ENCODE measurements around the gene CDK9. TPM values are rescaled to one million over a fixed set of nuclear protein-coding genes. Genes with fewer than 3 reads are reported as not detected.
"Not testable (repeated sequence)": the region's sequence is repeated elsewhere in the genome, so short reads cannot be mapped to it uniquely, and the experiment has no call there.

The CDK9 gene
- polyA plus RNA-seq, 1 donor (not counting 4 experiments of a cell fraction or from before 2014, with no cell fraction given): 47.8 TPM

- no peaks in the 10 kb centered on the region for H3K9me1 ChIP-seq (ENCODE audit: control insufficient read depth, extremely low read depth, insufficient read depth, low read length)
- no peaks in the 10 kb centered on the region for H3K9me3 ChIP-seq (ENCODE audit: control insufficient read depth, low read depth, low read length)
- no peaks in the 10 kb centered on the region for H3K27me3 ChIP-seq (ENCODE audit: control insufficient read depth, extremely low read depth, insufficient read depth, low read length)
- H3K9ac ChIP-seq (ENCODE audit: control insufficient read depth, extremely low read depth, insufficient read depth, low read length): no peak overlapping the region
- no peak overlapping the region for H3K27ac ChIP-seq (ENCODE audit: control insufficient read depth, insufficient read depth, low read length)
- no peaks in the 10 kb centered on the region for H3K36me3 ChIP-seq (ENCODE audit: control insufficient read depth in 2 of 2, extremely low read depth in 1 of 2, insufficient read depth in 2 of 2, low read length in 2 of 2)
- no peak overlapping the region for H2AFZ ChIP-seq (ENCODE audit: control insufficient read depth, low read length)
- no peak overlapping the region for H3K4me2 ChIP-seq (ENCODE audit: control insufficient read depth, extremely low read depth, insufficient read depth, low read depth, low read length)
- H3K79me2 ChIP-seq (ENCODE audit: control insufficient read depth, insufficient read depth, low read length): no peaks in the 10 kb centered on the region
- FAIRE-seq (no peak), DNase-seq (ENCODE audit: low read depth, low spot score) (no peak)
- peaks cover 2% of the 10 kb centered on the region for H3K4me1 ChIP-seq (ENCODE audit: control insufficient read depth, extremely low read depth, insufficient read depth, low read length)
- H4K20me1 ChIP-seq (ENCODE audit: control insufficient read depth, extremely low read depth, insufficient read depth, low read length): no peaks in the 10 kb centered on the region
- dilution Hi-C loops (cut with MboI; ENCODE audit: extremely low pct_ligation_motif_present, low sequenced_read_pairs): no loop called here
- TF ChIP-seq, protein P1, sequence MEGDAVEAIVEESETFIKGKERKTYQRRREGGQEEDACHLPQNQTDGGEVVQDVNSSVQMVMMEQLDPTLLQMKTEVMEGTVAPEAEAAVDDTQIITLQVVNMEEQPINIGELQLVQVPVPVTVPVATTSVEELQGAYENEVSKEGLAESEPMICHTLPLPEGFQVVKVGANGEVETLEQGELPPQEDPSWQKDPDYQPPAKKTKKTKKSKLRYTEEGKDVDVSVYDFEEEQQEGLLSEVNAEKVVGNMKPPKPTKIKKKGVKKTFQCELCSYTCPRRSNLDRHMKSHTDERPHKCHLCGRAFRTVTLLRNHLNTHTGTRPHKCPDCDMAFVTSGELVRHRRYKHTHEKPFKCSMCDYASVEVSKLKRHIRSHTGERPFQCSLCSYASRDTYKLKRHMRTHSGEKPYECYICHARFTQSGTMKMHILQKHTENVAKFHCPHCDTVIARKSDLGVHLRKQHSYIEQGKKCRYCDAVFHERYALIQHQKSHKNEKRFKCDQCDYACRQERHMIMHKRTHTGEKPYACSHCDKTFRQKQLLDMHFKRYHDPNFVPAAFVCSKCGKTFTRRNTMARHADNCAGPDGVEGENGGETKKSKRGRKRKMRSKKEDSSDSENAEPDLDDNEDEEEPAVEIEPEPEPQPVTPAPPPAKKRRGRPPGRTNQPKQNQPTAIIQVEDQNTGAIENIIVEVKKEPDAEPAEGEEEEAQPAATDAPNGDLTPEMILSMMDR (optimal IDR thresholded peaks at IDR 0.05 in 1 of 3, IDR thresholded peaks at IDR 0.05 in 1 of 3, conservative IDR thresholded peaks at IDR 0.05 in 1 of 3; ENCODE audit: extremely low read depth in 1 of 3, insufficient read depth in 2 of 3, low read length in 3 of 3): no peak
- TF ChIP-seq EZH2 (IDR thresholded peaks at IDR 0.05; ENCODE audit: low read length): no peak
- no peak overlapping the region for H3K4me3 ChIP-seq (ENCODE audit: control insufficient read depth in 2 of 3, extremely low read depth in 1 of 3, insufficient read depth in 2 of 3, low read depth in 1 of 3, low read length in 3 of 3)
Observed at GRCh38 chr9:127780126-127780885, 5.5 kb upstream of the CDK9 start.

DNA sequence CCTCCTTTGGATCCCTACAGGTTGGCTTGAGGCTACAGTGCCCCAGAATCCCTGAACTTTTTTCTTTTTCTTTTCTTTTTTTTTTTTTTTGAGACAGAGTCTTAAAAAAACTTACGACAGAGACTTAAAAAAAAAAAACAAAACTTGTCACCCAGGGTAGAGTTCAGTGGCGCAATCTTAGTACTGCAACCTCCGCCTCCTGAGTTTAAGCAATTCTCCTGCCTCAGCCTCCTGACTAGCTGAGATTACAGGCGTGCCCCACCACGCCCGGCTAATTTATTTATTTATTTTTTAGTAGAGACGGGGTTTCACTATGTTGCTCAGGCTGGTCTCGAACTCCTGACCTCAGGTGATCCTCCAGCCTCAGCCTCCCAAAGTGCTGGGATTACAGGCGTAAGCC is 4.9 kb upstream of the CDK9 start:
- H3K9ac ChIP-seq (ENCODE audit: control insufficient read depth, extremely low read depth, insufficient read depth, low read length); H2AFZ ChIP-seq (ENCODE audit: control insufficient read depth, low read length); H3K4me2 ChIP-seq (ENCODE audit: control insufficient read depth, extremely low read depth, insufficient read depth, low read depth, low read length); H3K79me2 ChIP-seq (ENCODE audit: control insufficient read depth, insufficient read depth, low read length); H3K4me3 ChIP-seq (ENCODE audit: control insufficient read depth in 2 of 3, extremely low read depth in 1 of 3, insufficient read depth in 2 of 3, low read depth in 1 of 3, low read length in 3 of 3); DNase-seq (ENCODE audit: low read depth, low spot score); FAIRE-seq; H3K27ac ChIP-seq (ENCODE audit: control insufficient read depth, insufficient read depth, low read length); H3K27me3 ChIP-seq (ENCODE audit: control insufficient read depth, extremely low read depth, insufficient read depth, low read length); H3K9me3 ChIP-seq (ENCODE audit: control insufficient read depth, low read depth, low read length); H4K20me1 ChIP-seq (ENCODE audit: control insufficient read depth, extremely low read depth, insufficient read depth, low read length); dilution Hi-C loops (cut with MboI; ENCODE audit: extremely low pct_ligation_motif_present, low sequenced_read_pairs); H3K9me1 ChIP-seq (ENCODE audit: control insufficient read depth, extremely low read depth, insufficient read depth, low read length); H3K36me3 ChIP-seq (ENCODE audit: control insufficient read depth in 2 of 2, extremely low read depth in 1 of 2, insufficient read depth in 2 of 2, low read length in 2 of 2); H3K4me1 ChIP-seq (ENCODE audit: control insufficient read depth, extremely low read depth, insufficient read depth, low read length): not testable (repeated sequence)

- Histone ChIP-seq H3K27ac (ENCODE audit: control insufficient read depth, insufficient read depth, low read length) (no peak overlapping the region), H3K36me3 (ENCODE audit: control insufficient read depth in 2 of 2, extremely low read depth in 1 of 2, insufficient read depth in 2 of 2, low read length in 2 of 2) (no peaks in the 10 kb centered on the region), H3K4me2 (ENCODE audit: control insufficient read depth, extremely low read depth, insufficient read depth, low read depth, low read length) (no peak overlapping the region), H3K27me3 (ENCODE audit: control insufficient read depth, extremely low read depth, insufficient read depth, low read length) (no peaks in the 10 kb centered on the region), H2AFZ (ENCODE audit: control insufficient read depth, low read length) (no peak overlapping the region), H3K9me1 (ENCODE audit: control insufficient read depth, extremely low read depth, insufficient read depth, low read length) (no peaks in the 10 kb centered on the region), H3K79me2 (ENCODE audit: control insufficient read depth, insufficient read depth, low read length) (peaks cover 8% of the 10 kb centered on the region), H3K9ac (ENCODE audit: control insufficient read depth, extremely low read depth, insufficient read depth, low read length) (no peak overlapping the region), H3K4me3 (ENCODE audit: control insufficient read depth in 2 of 3, extremely low read depth in 1 of 3, insufficient read depth in 2 of 3, low read depth in 1 of 3, low read length in 3 of 3) (no peak overlapping the region), H4K20me1 (ENCODE audit: control insufficient read depth, extremely low read depth, insufficient read depth, low read length) (peaks cover 3% of the 10 kb centered on the region), H3K9me3 (ENCODE audit: control insufficient read depth, low read depth, low read length) (no peaks in the 10 kb centered on the region), H3K4me1 (ENCODE audit: control insufficient read depth, extremely low read depth, insufficient read depth, low read length) (peaks cover 3% of the 10 kb centered on the region)
- TF ChIP-seq, protein P1 (optimal IDR thresholded peaks at IDR 0.05 in 1 of 3, IDR thresholded peaks at IDR 0.05 in 1 of 3, conservative IDR thresholded peaks at IDR 0.05 in 1 of 3; ENCODE audit: extremely low read depth in 1 of 3, insufficient read depth in 2 of 3, low read length in 3 of 3): no peak
- no peak for TF ChIP-seq EZH2 (IDR thresholded peaks at IDR 0.05; ENCODE audit: low read length)
- dilution Hi-C loops (cut with MboI; ENCODE audit: extremely low pct_ligation_motif_present, low sequenced_read_pairs): no loop called here
- DNase-seq (ENCODE audit: low read depth, low spot score) (no peak), FAIRE-seq (no peak)
Observed at GRCh38 chr9:127781806-127782205, 4.0 kb upstream of the CDK9 start.
